Immature natural killer cell (primary cell): Measurements from ENCODE around the gene SKA1. TPM values are rescaled to one million over a fixed set of nuclear protein-coding genes. Genes with fewer than 3 reads are reported as not detected.
A peak's percentile ranks its signal among the peaks of the same experiment; 100 is the strongest.

Experiments
- DNase-seq, 3 donors: peaks; one replicate each; pipeline ENCODE4 v3.0.0; 2022; ENCODE audit warnings: mixed read lengths in 1 of 3
- H3K27ac Mint-ChIP-seq, 6 donors: one replicate each; pipeline ENCODE4 v1.8.0; 2020; ENCODE audit warnings: mixed read lengths in 6 of 6, mild to moderate bottlenecking in 5 of 6, inconsistent platforms in 4 of 6, moderate library complexity in 3 of 6
- H3K27me3 Mint-ChIP-seq, 3 donors: one replicate each; pipeline ENCODE4 v1.8.0; 2020 to 2021; ENCODE audit warnings: low read depth in 3 of 3, mild to moderate bottlenecking in 3 of 3, mixed read lengths in 3 of 3, moderate library complexity in 3 of 3, inconsistent platforms in 1 of 3
- H3K36me3 Mint-ChIP-seq, 3 donors: one replicate each; pipeline ENCODE4 v1.8.0; 2020; ENCODE audit warnings: mixed read lengths in 3 of 3, inconsistent platforms in 2 of 3, mild to moderate bottlenecking in 2 of 3
- H3K4me1 Mint-ChIP-seq, 2 donors: one replicate each; pipeline ENCODE4 v1.8.0; 2020; ENCODE audit warnings: inconsistent platforms in 2 of 2, mild to moderate bottlenecking in 2 of 2, mixed read lengths in 2 of 2, moderate library complexity in 1 of 2
- H3K4me3 Mint-ChIP-seq, 5 donors: one replicate each; pipeline ENCODE4 v1.8.0; 2020; ENCODE audit warnings: mild to moderate bottlenecking in 5 of 5, mixed read lengths in 5 of 5, inconsistent platforms in 3 of 5, moderate library complexity in 3 of 5
- H3K9me3 Mint-ChIP-seq, 6 donors: one replicate each; pipeline ENCODE4 v1.8.0; 2020; ENCODE audit warnings: mild to moderate bottlenecking in 6 of 6, mixed read lengths in 6 of 6, inconsistent platforms in 4 of 6, moderate library complexity in 3 of 6
- polyA plus RNA-seq, 3 donors: library from polyadenylated mRNA; unstranded; fragments of 300-500 nt; fragmentation: Illumina TruSeq; gene quantifications; one replicate each; pipeline ENCODE4 v1.2.3, GENCODE V29; 2021

Gene SKA1
- 1 to 10 TPM in 2 of 3 donors, under 1 TPM in 1; 0.47 to 1.4 (median 1.2) TPM for polyA plus RNA-seq

GRCh38 chr18:50374753-50375391, at the start of gene SKA1:
SKA1 (plus strand) TSS chr18:50375046; CDS start chr18:50375831, 785 bp downstream.
- Mint-ChIP-seq H3K9me3 (peaks cover 2 to 10% (median 6%) of the 10 kb centered on the region in 6 donors), H3K4me3 (peak within 1 kb of the TSS; percentile 82 to 87 (median 86)), H3K27me3 (peaks cover 3 to 5% (median 4%) of the 10 kb centered on the region in 3 donors), H3K4me1 (peaks cover 11 to 15% of the 10 kb centered on the region in 2 donors), H3K27ac (peak within 1 kb of the TSS; percentile 87 to 95 (median 92)), H3K36me3 (peaks cover under 1 to 6% (median 4%) of the 10 kb centered on the region in 3 donors)
- peak; percentile 89 to 92 (median 91) for DNase-seq

DNA sequence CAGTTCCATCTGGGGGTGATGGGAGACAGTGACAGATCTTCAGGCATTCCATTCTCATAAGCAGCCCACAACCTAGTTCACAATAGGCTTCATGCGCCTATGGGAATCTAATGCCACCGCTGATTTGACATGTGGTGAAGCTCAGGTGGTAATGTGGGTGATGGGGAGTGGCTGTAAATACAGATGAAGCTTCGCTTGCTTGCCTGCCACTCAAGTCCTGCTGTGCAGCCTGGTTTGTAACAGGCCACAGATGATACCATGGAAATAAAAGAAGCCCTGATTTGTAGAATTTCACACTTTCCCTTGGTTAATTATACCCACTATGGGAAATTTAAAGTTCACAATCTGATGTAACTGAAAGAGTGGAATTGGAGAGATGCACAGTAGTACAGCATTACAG, 46.9 kb upstream of the SKA1 start:
- no peak overlapping the region for H3K27ac Mint-ChIP-seq
- peaks cover 4 to 10% (median 8%) of the 10 kb centered on the region in 3 donors for H3K27me3 Mint-ChIP-seq
- no peak for DNase-seq
- no peaks in the 10 kb centered on the region for H3K36me3 Mint-ChIP-seq
- no peak overlapping the region for H3K4me3 Mint-ChIP-seq
- H3K9me3 Mint-ChIP-seq: no peaks in the 10 kb centered on the region
- no peaks in the 10 kb centered on the region for H3K4me1 Mint-ChIP-seq

DNA sequence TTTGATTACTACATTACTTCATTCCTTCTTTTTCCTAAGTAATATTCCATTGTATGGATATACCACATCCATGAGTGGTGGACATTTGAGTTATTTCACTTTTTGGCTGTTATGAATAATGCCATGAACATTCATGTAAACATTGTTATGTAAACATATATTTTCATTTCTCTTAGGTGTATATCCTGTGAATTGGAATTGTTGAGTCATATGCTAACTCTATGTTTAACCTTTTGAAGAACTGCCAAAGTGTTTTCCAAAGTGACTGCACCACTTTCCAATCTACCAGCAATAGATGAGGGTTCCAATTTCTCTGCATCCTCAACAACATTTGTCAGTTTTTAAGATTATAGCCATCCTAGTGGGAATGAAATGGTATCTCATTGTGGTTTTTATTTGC, 44.7 kb upstream of the SKA1 start:
- Mint-ChIP-seq H3K9me3 (no peaks in the 10 kb centered on the region), H3K27me3 (peaks cover 4 to 11% (median 9%) of the 10 kb centered on the region in 3 donors), H3K27ac (no peak overlapping the region), H3K4me3 (no peak overlapping the region), H3K4me1 (no peaks in the 10 kb centered on the region), H3K36me3 (no peaks in the 10 kb centered on the region)
- DNase-seq: no peak

GRCh38 chr18:50331691-50332090, 43.2 kb upstream of the SKA1 start:
- no peaks in the 10 kb centered on the region for H3K4me1 Mint-ChIP-seq
- no peaks in the 10 kb centered on the region for H3K9me3 Mint-ChIP-seq

DNA sequence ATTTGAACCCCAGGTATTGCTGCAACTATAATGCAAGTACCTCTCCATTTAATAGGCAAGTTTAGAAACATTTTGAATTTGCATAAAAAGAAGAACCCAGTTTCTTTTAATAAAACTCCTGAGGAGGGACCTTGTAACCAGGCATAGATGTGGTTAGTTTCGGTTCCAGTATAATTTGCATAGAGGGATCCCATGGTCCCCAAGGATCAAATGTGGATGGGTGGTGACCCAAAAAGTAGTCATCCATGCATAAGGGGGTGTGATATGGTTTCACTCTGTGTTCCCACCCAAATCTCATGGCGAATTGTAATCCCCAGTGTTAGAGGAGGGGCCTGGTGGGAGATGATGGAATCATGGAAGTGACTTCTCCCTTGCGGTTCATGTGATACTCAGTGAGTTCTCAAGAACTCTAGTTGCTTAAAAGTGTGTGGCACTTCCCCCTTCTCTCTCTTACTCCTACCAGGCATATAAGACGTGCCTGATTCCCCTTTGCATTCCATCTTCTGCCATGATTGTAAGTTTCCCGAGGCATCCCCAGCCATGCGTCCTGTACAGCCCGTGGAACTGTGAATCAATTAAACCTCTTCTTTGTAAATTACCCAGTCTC, 40.2 kb upstream of the SKA1 start:
- H3K27me3 Mint-ChIP-seq: peaks cover 4 to 8% (median 5%) of the 10 kb centered on the region in 3 donors
- no peaks in the 10 kb centered on the region for H3K36me3 Mint-ChIP-seq
- H3K4me1 Mint-ChIP-seq: no peaks in the 10 kb centered on the region
- no peak overlapping the region for H3K4me3 Mint-ChIP-seq
- H3K27ac Mint-ChIP-seq: no peak overlapping the region
- no peaks in the 10 kb centered on the region for H3K9me3 Mint-ChIP-seq
- DNase-seq: no peak

More at GRCh38 chr18:50331691-50332090, 43.2 kb upstream of the SKA1 start:
- DNase-seq: no peak
- Mint-ChIP-seq H3K27ac (no peak overlapping the region), H3K36me3 (no peaks in the 10 kb centered on the region), H3K27me3 (peaks cover 4 to 9% (median 6%) of the 10 kb centered on the region in 3 donors), H3K4me3 (no peak overlapping the region)

GRCh38 chr18:50338122-50338521, 36.7 kb upstream of the SKA1 start:
- no peak overlapping the region for H3K4me3 Mint-ChIP-seq
- DNase-seq: no peak
- no peaks in the 10 kb centered on the region for H3K4me1 Mint-ChIP-seq
- no peaks in the 10 kb centered on the region for H3K36me3 Mint-ChIP-seq
- no peak overlapping the region for H3K27ac Mint-ChIP-seq
- peaks cover 3 to 5% (median 3%) of the 10 kb centered on the region in 3 donors for H3K27me3 Mint-ChIP-seq
- H3K9me3 Mint-ChIP-seq: no peaks in the 10 kb centered on the region

DNA sequence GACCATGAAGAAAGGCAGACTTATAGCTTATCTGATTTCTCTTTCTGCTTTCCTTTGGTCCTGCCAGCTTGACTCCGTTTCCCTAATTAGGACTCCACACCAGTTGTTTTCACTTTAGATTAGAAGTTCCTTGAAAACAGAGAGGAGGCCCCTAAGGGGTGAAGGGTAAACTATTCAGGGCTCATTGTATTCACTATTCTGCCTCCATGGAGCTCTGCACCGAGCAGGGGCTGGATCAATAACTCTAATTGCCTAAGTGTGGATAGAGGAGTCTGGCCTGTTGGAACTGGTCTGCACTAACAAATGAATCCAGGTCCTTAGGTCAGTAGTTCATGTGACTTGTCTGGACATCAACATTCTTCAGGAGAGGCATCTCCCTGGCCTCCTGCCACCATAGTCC, 36.1 kb upstream of the SKA1 start:
- H3K27ac Mint-ChIP-seq: no peak overlapping the region
- no peak overlapping the region for H3K4me3 Mint-ChIP-seq
- no peaks in the 10 kb centered on the region for H3K9me3 Mint-ChIP-seq
- DNase-seq: no peak
- H3K36me3 Mint-ChIP-seq: no peaks in the 10 kb centered on the region
- peaks cover 2 to 5% (median 3%) of the 10 kb centered on the region in 3 donors for H3K27me3 Mint-ChIP-seq
- no peaks in the 10 kb centered on the region for H3K4me1 Mint-ChIP-seq

DNA sequence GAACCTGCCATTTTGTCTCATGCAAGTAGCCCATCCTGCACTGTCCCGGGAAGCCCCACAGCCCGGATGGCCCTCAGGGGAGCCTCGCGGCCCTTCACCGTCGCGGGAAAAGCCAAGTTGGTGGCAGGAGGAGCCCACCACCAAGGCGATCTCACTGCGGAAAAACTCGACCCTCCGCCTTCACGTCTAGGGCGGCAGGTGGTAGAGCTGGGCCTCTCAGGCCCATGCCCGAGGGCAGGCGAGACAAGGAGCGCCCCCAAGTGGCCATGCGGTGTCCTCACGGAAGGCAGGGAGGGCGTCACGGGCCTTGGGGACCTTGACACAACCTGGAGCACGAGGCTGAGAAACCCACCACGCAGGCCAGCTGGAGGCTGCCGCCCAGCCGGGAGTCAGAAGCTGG, 34.8 kb upstream of the SKA1 start:
- Mint-ChIP-seq H3K36me3 (no peaks in the 10 kb centered on the region), H3K27me3 (peaks cover 0 to 3% (median 2%) of the 10 kb centered on the region in 3 donors), H3K27ac (no peak overlapping the region), H3K9me3 (no peaks in the 10 kb centered on the region), H3K4me3 (no peak overlapping the region), H3K4me1 (no peaks in the 10 kb centered on the region)
- DNase-seq: no peak

DNA sequence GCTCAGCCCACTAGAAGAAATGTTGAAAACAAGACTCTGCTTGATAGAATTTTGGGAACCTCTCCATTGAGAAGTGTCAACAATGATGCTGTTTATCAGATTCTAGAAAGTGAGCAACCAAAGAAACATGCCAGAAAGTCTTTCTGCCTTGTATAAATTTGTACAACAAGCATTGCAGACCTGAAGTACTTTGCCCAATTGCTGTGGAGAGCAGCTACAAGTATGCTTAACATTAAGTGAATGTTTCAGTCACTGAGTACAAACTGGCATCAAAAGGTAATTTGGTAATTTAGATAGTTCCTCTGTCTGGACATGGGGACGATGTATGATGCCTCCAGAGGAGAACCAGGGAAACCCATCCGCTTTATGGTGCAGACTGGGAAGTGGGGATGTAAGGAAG, 33.4 kb upstream of the SKA1 start:
- DNase-seq: no peak
- H3K36me3 Mint-ChIP-seq: no peaks in the 10 kb centered on the region
- no peak overlapping the region for H3K4me3 Mint-ChIP-seq
- H3K27me3 Mint-ChIP-seq: peaks cover 0 to 3% (median 2%) of the 10 kb centered on the region in 3 donors
- H3K4me1 Mint-ChIP-seq: no peaks in the 10 kb centered on the region
- no peak overlapping the region for H3K27ac Mint-ChIP-seq
- no peaks in the 10 kb centered on the region for H3K9me3 Mint-ChIP-seq

DNA sequence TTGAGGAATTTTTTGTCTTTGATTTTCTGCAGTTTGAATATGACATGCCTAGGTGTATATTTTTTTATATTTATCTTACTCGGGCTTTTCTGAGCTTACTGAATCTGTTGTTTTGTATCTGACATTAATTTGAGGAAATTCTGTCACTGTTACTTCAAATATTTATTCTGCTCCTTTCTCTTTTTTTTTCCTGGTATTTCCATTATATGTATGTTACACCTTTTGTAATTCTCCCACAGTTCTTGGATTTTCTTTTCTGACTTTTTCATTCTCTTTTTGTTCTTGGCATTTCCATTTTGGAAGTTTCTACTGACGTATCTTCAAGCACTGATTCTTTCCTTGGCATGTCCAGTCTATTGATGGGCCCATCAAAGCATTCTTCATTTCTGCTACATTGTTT, 24.1 kb upstream of the SKA1 start:
- Mint-ChIP-seq H3K4me3 (no peak overlapping the region), H3K36me3 (no peaks in the 10 kb centered on the region), H3K9me3 (peaks cover 0 to 2% (median 0%) of the 10 kb centered on the region in 6 donors), H3K4me1 (no peaks in the 10 kb centered on the region), H3K27me3 (peaks cover 2 to 3% (median 2%) of the 10 kb centered on the region in 3 donors), H3K27ac (no peak overlapping the region)
- no peak for DNase-seq

DNA sequence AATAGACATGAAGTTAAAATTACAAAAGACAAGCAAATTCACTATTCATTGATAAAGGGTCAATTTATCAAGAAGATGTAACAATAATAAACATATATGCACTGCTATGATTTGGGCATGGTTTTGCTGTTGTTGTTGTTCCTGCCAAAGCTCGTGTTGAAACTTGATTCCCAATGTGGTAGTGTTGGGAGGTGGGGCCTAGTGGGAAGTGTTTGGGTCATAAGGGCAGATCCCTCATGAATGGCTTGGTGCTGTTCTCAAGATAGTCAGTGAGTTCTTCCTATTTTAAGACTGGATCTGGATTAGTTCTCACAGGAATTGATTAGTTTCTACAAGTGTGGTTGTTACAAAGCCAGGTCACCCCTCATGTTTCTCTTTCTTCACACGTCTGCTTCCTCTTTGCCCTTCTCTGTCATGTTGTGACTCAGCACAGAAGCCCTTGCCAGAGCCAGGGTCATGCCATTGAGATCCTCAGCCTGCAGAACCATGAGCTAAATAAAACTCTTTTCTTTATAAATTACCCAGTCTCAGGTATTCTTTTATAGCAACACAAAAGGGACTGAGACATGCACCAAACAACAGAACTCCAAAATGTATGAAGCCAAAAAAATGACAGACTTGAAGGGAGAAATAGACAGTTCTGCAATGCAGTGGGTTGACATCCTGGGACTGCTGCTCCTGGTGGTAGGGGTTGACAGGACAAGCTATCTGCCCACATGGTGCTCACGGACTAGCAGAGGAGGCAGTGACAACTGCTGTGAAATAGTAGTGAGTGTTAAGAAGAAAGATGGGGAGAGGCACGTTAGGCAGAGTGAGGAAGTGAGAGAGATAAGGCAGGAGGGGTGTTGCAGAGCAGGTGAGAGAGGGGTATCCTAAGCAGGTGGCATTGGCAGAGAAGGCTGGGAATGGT, 18.6 kb upstream of the SKA1 start:
- Mint-ChIP-seq H3K9me3 (no peaks in the 10 kb centered on the region), H3K27ac (peak overlapping the region in 3 of 6 donors; percentile 1 to 22 (median 18)), H3K4me1 (peaks cover 7 to 10% of the 10 kb centered on the region in 2 donors), H3K27me3 (peaks cover 0 to 9% (median 8%) of the 10 kb centered on the region in 3 donors), H3K36me3 (no peaks in the 10 kb centered on the region), H3K4me3 (peak overlapping the region in 1 of 5 donors; percentile 47)
- DNase-seq: no peak

DNA sequence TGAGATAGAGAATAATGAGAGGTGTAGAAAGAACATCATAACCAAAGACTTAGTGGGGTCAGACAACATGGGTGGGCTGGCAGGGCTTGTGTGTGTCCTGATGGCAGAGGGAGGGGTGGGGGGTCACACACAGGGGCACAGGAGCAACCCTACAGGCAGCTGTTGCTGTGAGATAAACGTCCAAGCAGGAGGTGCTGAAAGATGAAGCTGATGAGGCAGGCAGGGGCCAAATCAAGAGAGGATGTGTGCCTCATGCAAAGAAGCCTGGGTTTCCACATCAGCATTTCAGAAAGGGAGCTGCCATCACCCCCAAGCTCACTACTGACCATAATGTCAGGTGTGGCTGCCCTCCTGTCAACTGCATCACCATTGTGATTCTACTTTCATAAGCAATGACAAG, 16.0 kb upstream of the SKA1 start:
- H3K4me1 Mint-ChIP-seq: peaks cover 7 to 10% of the 10 kb centered on the region in 2 donors
- peaks cover 0 to 9% (median 8%) of the 10 kb centered on the region in 3 donors for H3K27me3 Mint-ChIP-seq
- no peaks in the 10 kb centered on the region for H3K9me3 Mint-ChIP-seq
- no peaks in the 10 kb centered on the region for H3K36me3 Mint-ChIP-seq
- no peak overlapping the region for H3K4me3 Mint-ChIP-seq
- H3K27ac Mint-ChIP-seq: no peak overlapping the region
- no peak for DNase-seq

GRCh38 chr18:50359806-50360205, 15.0 kb upstream of the SKA1 start:
- Mint-ChIP-seq H3K36me3 (no peaks in the 10 kb centered on the region), H3K27me3 (peaks cover 0 to 12% (median 5%) of the 10 kb centered on the region in 3 donors), H3K27ac (no peak overlapping the region), H3K4me1 (peaks cover 7 to 10% of the 10 kb centered on the region in 2 donors), H3K4me3 (no peak overlapping the region), H3K9me3 (no peaks in the 10 kb centered on the region)
- DNase-seq: no peak

DNA sequence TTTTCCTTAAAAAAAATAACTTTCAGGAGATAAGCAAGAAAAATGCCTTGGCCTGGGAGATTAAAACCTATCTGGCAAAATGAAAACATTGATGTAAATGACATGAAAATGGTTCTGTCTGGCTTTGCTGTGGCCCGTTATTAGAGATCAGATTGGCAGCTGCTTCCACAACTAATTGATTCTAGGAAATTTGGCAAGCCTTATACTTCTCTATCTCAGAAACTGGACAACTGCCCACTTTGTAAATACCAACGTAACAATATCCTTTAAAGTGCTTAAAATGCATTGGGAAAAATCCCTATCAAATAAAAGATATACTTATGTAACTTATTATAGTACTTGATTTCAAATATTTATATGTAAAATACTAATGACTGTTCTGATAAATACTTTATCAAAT, 14.2 kb upstream of the SKA1 start:
- no peak for DNase-seq
- H3K4me1 Mint-ChIP-seq: peaks cover 7 to 10% of the 10 kb centered on the region in 2 donors
- H3K4me3 Mint-ChIP-seq: no peak overlapping the region
- peaks cover 0 to 12% (median 5%) of the 10 kb centered on the region in 3 donors for H3K27me3 Mint-ChIP-seq
- H3K9me3 Mint-ChIP-seq: no peaks in the 10 kb centered on the region
- no peak overlapping the region for H3K27ac Mint-ChIP-seq
- H3K36me3 Mint-ChIP-seq: no peaks in the 10 kb centered on the region
